ENCODE data around the gene SPEG. TPM values are rescaled to one million over a fixed set of nuclear protein-coding genes. Genes with fewer than 3 reads are reported as not detected.

SPEG gene
- polyA plus RNA-seq, 2 of the 4 experiments (the other 2 are of a cell fraction) = 2.3 to 11.5 TPM

- no peaks in the 10 kb centered on the region for H3K9me3 ChIP-seq
- ChIA-PET POLR2A (no interaction called here), CTCF (interaction anchor here (1.0 to 89.4 kb wide), 5 partner anchors 7 to 79 kb away, joined by 3 to 3291 read pairs (median 14); partner anchors contain the start of genes ASIC4, CHPF, GMPPA and SPEG)
- DNase-seq (ENCODE audit: low read depth in 1 of 2, low spot score in 1 of 2) (no peak), ATAC-seq (no peak), FAIRE-seq (no peak)
- 83% methylated on average over 13 of the region's 13 CpGs for WGBS (ENCODE audit: missing lambda C conversion rate)
- H3K27ac ChIP-seq = no peak overlapping the region
- TF ChIP-seq RCOR1 (IDR thresholded peaks at IDR 0.05; ENCODE audit: low read depth, low read length) (no peak), POLR2AphosphoS2 (conservative IDR thresholded peaks at IDR 0.05; ENCODE audit: low read length) (no peak), CHD2 (IDR thresholded peaks at IDR 0.05; ENCODE audit: low read length, partially characterized antibody) (no peak), FOSB (CRISPR knock-in tag; IDR thresholded peaks at IDR 0.05) (no peak), TFCP2L1 (CRISPR knock-in tag; IDR thresholded peaks at IDR 0.05) (no peak), HOXA7 (CRISPR knock-in tag; IDR thresholded peaks at IDR 0.05) (no peak), ZFP36 (IDR thresholded peaks at IDR 0.05; ENCODE audit: borderline replicate concordance, partially characterized antibody) (no peak), NPAS2 (CRISPR knock-in tag; IDR thresholded peaks at IDR 0.05; ENCODE audit: borderline replicate concordance) (no peak)
- H3K4me3 ChIP-seq = no peak overlapping the region
- H3K4me1 ChIP-seq = peaks cover 5% of the 10 kb centered on the region; the same call in 2 of the 3 replicates
- H3K4me2 ChIP-seq = no peak overlapping the region; the same call in 2 of the 3 replicates
Measured at GRCh38 chr2:219477179-219477578, 42.5 kb downstream of the SPEG start.

- 94% methylated on average over 14 of the region's 15 CpGs for WGBS (ENCODE audit: missing lambda C conversion rate)
- FAIRE-seq (no peak), ATAC-seq (no peak), DNase-seq (ENCODE audit: low read depth in 1 of 2, low spot score in 1 of 2) (no peak)
- peaks cover 5% of the 10 kb centered on the region; the same call in 2 of the 3 replicates for H3K4me1 ChIP-seq
- CTCF ChIA-PET = interaction anchor here (1.0 to 89.4 kb wide), 4 partner anchors 8 to 79 kb away, joined by 3 to 3291 read pairs (median 1652); partner anchors contain the start of genes ASIC4, CHPF, GMPPA and SPEG
- H3K4me2 ChIP-seq = no peak overlapping the region
- H3K27ac ChIP-seq = no peak overlapping the region
- H3K4me3 ChIP-seq = no peak overlapping the region
- no peaks in the 10 kb centered on the region for H3K9me3 ChIP-seq
- POLR2A ChIA-PET = no interaction called here
- TF ChIP-seq ATOH8 (CRISPR knock-in tag; IDR thresholded peaks at IDR 0.05; ENCODE audit: low read depth) (no peak), EHMT2 (IDR thresholded peaks at IDR 0.05; ENCODE audit: low read depth) (no peak), KDM1A (IDR thresholded peaks at IDR 0.05; ENCODE audit: low read depth) (no peak), BHLHE40 (IDR thresholded peaks at IDR 0.05; ENCODE audit: low read depth, low read length) (no peak), ZNF302 (CRISPR knock-in tag; IDR thresholded peaks at IDR 0.05) (no peak), FOXS1 (CRISPR knock-in tag; IDR thresholded peaks at IDR 0.05) (no peak), MAFK (IDR thresholded peaks at IDR 0.05; ENCODE audit: partially characterized antibody) (no peak), MAZ (IDR thresholded peaks at IDR 0.05; ENCODE audit: borderline replicate concordance, low read depth, low read length) (no peak), ESRRA (IDR thresholded peaks at IDR 0.05; ENCODE audit: borderline replicate concordance, low read length) (no peak), RCOR1 (IDR thresholded peaks at IDR 0.05; ENCODE audit: low read depth, low read length) (no peak), EHF (CRISPR knock-in tag; IDR thresholded peaks at IDR 0.05) (no peak), CTCF (IDR thresholded peaks at IDR 0.05) (no peak), CBX2 (IDR thresholded peaks at IDR 0.05; ENCODE audit: borderline replicate concordance, low read depth) (no peak), ZFP36 (IDR thresholded peaks at IDR 0.05; ENCODE audit: borderline replicate concordance, partially characterized antibody) (no peak), BCL3 (IDR thresholded peaks at IDR 0.05) (no peak), HOXB5 (CRISPR knock-in tag; IDR thresholded peaks at IDR 0.05) (no peak), KDM5A (IDR thresholded peaks at IDR 0.05) (no peak)
Measured at GRCh38 chr2:219477815-219478214, 43.2 kb downstream of the SPEG start.

Measured in A549 (cell line).